Right lobe of liver (tissue), 6 donors: ENCODE results near the gene DYNC1I1. TPM values are rescaled to one million over a fixed set of nuclear protein-coding genes. Genes with fewer than 3 reads are reported as not detected.

Experiments used
- ATAC-seq, 4 donors: fragments of 200-7000 bp; cut with Tn5 transposase; one replicate each; pipeline ENCODE4 v1.9.1; 2020; ENCODE audit warnings: mild to moderate bottlenecking in 4 of 4, moderate library complexity in 4 of 4
- DNase-seq, 3 donors: peaks; one replicate each; pipeline ENCODE4 v3.0.0-alpha.2; 2020
- H3K27ac ChIP-seq, 3 donors: fragments of 200-600 bp; one replicate each; pipeline ENCODE4 v1.8.0; 2022
- H3K27me3 ChIP-seq, 2 donors: fragments of 200-600 bp; one replicate each; pipeline ENCODE4 v1.8.0; 2022
- H3K36me3 ChIP-seq, 4 donors: fragments of 200-600 bp; sonication (generic) in 1 of 4; one replicate each; pipeline versions ENCODE4 v1.5.1 to v1.8.0; 2017 to 2022; ENCODE audit warnings: control low read depth in 1 of 4
- H3K4me1 ChIP-seq, 4 donors: fragments of 200-600 bp; sonication (generic) in 1 of 4; one replicate each; pipeline versions ENCODE4 v1.5.1 to v1.8.0; 2017 to 2022; ENCODE audit warnings: control low read depth in 1 of 4
- H3K4me3 ChIP-seq, 3 donors: fragments of 200-600 bp; one replicate each; pipeline ENCODE4 v1.8.0; 2022
- H3K9me3 ChIP-seq, 4 donors: fragments of 200-600 bp; sonication (generic) in 1 of 4; one replicate each; pipeline versions ENCODE4 v1.5.1 to v1.8.0; 2017 to 2022; ENCODE audit warnings: control low read depth in 1 of 4
- CTCF ChIP-seq, 4 donors: fragments of 200-600 bp in 3 of 4; fragments of 450-650 bp in 1 of 4; IDR thresholded peaks; one replicate each; pipeline versions ENCODE4 v1.5.1 to v1.8.0; 2016 to 2022; ENCODE audit warnings: antibody characterized with exemption in 4 of 4, mild to moderate bottlenecking in 2 of 4
- POLR2A ChIP-seq: fragments of 450-650 bp; IDR thresholded peaks from one replicate; pipeline ENCODE4 v1.6.1; 2017; ENCODE audit warnings: antibody characterized with exemption, mild to moderate bottlenecking
- WGBS: methylation state at CpG from one replicate; pipeline ENCODE4 v1.1.6; 2018; ENCODE audit warnings: low coverage, low lambda C conversion rate; ENCODE audit not compliant: insufficient coverage; ENCODE audit errors: missing lambda C conversion rate; 5-methylcytosine and 5-hydroxymethylcytosine counted together
- intact Hi-C, 2 donors: fragments of 100-400 bp; cut with DNase I; formaldehyde crosslinking; loops; one replicate each; pipeline versions ENCODE4 v1.11.2 to v1.14.1; 2022
- total RNA-seq, 6 experiments: library from RNA; depleted of rRNA in 2 of 6; stranded (reverse); fragments of >200 nt in 2 of 6; fragmentation: NEBNext Ultra II Directional in 3 of 6; extraction: Animal tissue kit (Norgen Biotek cat#: 25700) in 3 of 6; gene quantifications; one replicate each; pipeline versions ENCODE4 v1.1.0 to v1.2.4, GENCODE V29; 2016 to 2023
- donor health status: DM: no; HTN: yes; CAD: no.
- donor health status: DM: no; HTN: no; CAD: no.
- donor health status: DM: no; HTN: no; CAD: no.
- donor health status: DM: no; HTN: yes; CAD: no.
- donor health status: DM: no; HTN: yes; CAD: no.

The DYNC1I1 gene
- total RNA-seq, 6 experiments from 2014 or later = 0.09 to 1.1 (median 0.62) TPM

GRCh38 chr7:95921543-95921942 lies 149.2 kb downstream of the DYNC1I1 start:
- no peaks in the 10 kb centered on the region for H3K4me1 ChIP-seq
- intact Hi-C loops = no loop called here
- no peak overlapping the region for H3K4me3 ChIP-seq
- ATAC-seq (no peak), DNase-seq (no peak)
- no peaks in the 10 kb centered on the region for H3K27me3 ChIP-seq
- H3K9me3 ChIP-seq = no peaks in the 10 kb centered on the region
- TF ChIP-seq CTCF (IDR thresholded peaks at IDR 0.05) (no peak), POLR2A (no peak)
- 75% methylated on average over 3 of the region's 3 CpGs for WGBS
- H3K27ac ChIP-seq = no peak overlapping the region
- H3K36me3 ChIP-seq = no peaks in the 10 kb centered on the region

- Histone ChIP-seq H3K4me1 (no peaks in the 10 kb centered on the region), H3K4me3 (no peak overlapping the region), H3K9me3 (no peaks in the 10 kb centered on the region), H3K36me3 (no peaks in the 10 kb centered on the region), H3K27me3 (no peaks in the 10 kb centered on the region), H3K27ac (no peak overlapping the region)
- no peak for TF ChIP-seq POLR2A
- TF ChIP-seq CTCF (IDR thresholded peaks at IDR 0.05) = no peak
- intact Hi-C loops = no loop called here
- ATAC-seq (no peak), DNase-seq (no peak)
- 45% methylated on average over 3 of the region's 3 CpGs for WGBS
These were observed 149.8 kb downstream of the DYNC1I1 start for GRCh38 chr7:95922191-95922590.

GRCh38 chr7:95925236-95925635 lies 152.9 kb downstream of the DYNC1I1 start:
- H3K27ac ChIP-seq = no peak overlapping the region
- no peak for TF ChIP-seq CTCF (IDR thresholded peaks at IDR 0.05)
- no peak for TF ChIP-seq POLR2A
- DNase-seq = no peak
- no peaks in the 10 kb centered on the region for H3K36me3 ChIP-seq
- no peak for ATAC-seq
- intact Hi-C loops = no loop called here
- H3K9me3 ChIP-seq = no peaks in the 10 kb centered on the region
- 69% methylated on average over 3 of the region's 3 CpGs for WGBS
- no peaks in the 10 kb centered on the region for H3K4me1 ChIP-seq
- H3K27me3 ChIP-seq = no peaks in the 10 kb centered on the region
- no peak overlapping the region for H3K4me3 ChIP-seq

- TF ChIP-seq CTCF (IDR thresholded peaks at IDR 0.05) (no peak), POLR2A (no peak)
- intact Hi-C loops = no loop called here
- no peak for ATAC-seq
- Histone ChIP-seq H3K36me3 (no peaks in the 10 kb centered on the region), H3K4me1 (no peaks in the 10 kb centered on the region), H3K4me3 (no peak overlapping the region), H3K27ac (no peak overlapping the region), H3K9me3 (no peaks in the 10 kb centered on the region), H3K27me3 (no peaks in the 10 kb centered on the region)
- DNase-seq = no peak
These were observed 153.6 kb downstream of the DYNC1I1 start for GRCh38 chr7:95925971-95926370.

- DNase-seq (no peak), ATAC-seq (no peak)
- Histone ChIP-seq H3K4me3 (no peak overlapping the region), H3K9me3 (no peaks in the 10 kb centered on the region), H3K27me3 (no peaks in the 10 kb centered on the region), H3K27ac (no peak overlapping the region), H3K4me1 (no peaks in the 10 kb centered on the region), H3K36me3 (no peaks in the 10 kb centered on the region)
- TF ChIP-seq POLR2A = no peak
- TF ChIP-seq CTCF (IDR thresholded peaks at IDR 0.05) = no peak
- WGBS = 76% methylated on average over 5 of the region's 5 CpGs
- intact Hi-C loops = no loop called here
These were observed 155.4 kb downstream of the DYNC1I1 start for GRCh38 chr7:95927756-95928155.
